Fibroblast of skin of abdomen (primary cell): Measurements from ENCODE around the gene REX1BD.

Experiments used
- DNase-seq: peaks from one replicate; pipeline ENCODE4 v3.0.0-alpha.2; 2013

The REX1BD gene

DNA sequence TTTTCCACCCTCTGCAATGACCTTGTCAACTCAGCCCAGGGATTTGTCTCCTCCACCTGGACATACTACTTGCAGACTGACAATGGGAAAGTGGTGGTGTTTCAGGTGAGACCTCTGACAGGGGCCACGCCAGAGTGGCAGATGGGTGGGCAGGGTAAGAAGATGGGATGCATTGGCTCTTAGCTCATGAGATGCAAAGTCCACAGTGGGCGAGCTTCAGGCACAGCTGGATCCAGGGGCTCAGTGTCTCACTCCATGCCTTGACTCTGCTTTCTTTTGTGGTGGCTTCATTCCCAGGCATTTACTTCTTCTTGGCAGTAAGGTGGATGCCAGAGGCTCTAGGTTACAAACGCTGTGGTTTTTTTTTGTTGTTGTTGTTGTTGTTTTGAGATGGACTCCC is 27.4 kb downstream of the REX1BD start:
- DNase-seq = no peak

DNA sequence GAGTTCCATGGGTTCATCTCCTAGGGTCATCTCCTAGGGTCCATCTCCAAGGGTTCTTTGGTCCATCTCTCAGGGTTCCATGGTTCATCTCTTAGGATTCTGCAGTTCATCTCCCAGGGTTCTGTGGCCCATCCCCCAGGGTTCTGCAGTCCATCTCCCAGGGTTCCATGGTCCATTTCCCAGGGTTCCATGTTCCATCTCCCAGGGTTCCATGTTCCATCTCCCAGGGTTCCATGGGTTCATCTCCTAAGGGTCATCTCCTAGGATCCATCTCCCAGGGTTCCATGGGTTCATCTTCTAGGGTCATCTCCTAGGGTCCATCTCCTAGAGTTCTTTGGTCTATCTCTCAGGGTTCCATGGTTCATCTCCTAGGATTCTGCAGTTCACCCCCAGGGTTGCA is 29.0 kb downstream of the REX1BD start:
- no peak for DNase-seq

DNA sequence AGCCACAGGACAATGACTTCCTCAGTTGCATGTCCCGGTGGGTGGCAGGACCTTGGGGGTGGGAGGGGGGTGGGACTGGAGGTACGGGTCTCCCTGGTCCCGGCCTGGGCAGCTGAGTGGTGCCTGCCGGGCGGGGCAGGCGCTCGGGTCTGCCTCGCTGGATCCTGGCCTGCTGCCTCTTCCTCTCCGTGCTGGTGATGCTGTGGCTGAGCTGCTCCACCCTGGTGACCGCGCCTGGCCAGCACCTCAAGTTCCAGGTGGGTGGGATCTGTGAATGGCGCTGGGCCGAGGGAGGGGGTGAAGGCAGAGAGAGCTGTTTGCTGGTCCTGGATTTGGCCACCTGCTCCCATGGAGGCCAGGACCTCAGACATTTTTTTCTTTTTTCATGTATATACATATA is 29.6 kb downstream of the REX1BD start:
- no peak for DNase-seq

DNA sequence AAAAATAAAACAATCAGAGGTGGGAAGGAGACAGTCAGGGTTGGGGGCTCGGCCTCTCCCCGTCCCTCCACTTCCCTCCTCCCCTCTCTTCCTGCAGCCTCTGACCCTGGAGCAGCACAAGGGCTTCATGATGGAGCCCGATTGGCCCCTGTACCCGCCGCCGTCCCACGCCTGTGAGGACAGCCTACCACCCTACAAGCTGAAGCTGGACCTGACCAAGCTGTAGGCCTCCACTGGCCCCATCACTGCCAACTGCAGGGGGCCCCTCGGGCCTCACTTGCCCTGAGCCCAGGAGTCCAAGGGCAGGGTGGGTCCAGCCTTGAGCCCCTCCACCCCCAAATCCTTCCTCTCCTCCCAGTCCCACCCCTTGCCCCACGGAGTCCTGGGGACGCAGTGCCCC is 31.7 kb downstream of the REX1BD start:
- DNase-seq = no peak

DNA sequence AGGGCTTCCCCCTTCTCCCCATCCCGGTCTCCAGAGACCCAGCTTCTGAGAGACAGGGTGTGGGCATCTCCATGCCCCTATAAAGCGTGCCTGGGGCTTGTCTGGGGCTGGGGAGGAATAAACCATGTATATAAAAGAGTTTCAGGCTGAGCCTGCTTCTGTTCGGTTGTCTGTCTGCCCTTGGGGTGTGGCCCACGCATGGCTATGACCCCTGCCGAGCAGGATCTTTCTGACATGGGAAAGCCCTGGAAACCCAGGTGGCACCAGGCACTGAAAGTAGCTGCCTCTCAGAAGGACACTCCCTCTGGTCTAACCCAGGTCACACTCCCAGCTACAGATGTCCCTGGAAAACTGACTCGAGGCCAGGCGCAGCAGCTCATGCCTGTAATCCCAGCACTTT is 32.3 kb downstream of the REX1BD start:
- no peak for DNase-seq

DNA sequence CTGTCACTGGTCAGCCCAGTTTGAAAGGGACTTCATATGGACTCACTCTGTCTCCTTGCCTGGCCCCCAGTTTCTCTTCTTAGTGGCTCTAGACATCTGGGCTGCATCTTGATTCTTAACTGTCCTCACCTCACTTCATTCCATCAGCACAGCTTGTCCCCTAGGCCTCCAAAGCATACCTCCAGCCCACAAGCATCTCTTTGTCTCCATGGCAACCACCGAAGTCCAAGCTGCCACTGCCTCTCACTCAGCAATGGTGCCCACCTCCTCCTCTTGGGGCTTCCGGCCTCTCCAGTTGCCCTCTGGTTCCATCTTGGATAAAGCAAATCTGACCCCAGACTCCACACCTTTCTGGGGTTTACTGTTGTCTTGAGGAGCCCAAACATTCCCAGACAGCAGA is 38.3 kb downstream of the REX1BD start:
- peak; percentile 16 for DNase-seq

DNA sequence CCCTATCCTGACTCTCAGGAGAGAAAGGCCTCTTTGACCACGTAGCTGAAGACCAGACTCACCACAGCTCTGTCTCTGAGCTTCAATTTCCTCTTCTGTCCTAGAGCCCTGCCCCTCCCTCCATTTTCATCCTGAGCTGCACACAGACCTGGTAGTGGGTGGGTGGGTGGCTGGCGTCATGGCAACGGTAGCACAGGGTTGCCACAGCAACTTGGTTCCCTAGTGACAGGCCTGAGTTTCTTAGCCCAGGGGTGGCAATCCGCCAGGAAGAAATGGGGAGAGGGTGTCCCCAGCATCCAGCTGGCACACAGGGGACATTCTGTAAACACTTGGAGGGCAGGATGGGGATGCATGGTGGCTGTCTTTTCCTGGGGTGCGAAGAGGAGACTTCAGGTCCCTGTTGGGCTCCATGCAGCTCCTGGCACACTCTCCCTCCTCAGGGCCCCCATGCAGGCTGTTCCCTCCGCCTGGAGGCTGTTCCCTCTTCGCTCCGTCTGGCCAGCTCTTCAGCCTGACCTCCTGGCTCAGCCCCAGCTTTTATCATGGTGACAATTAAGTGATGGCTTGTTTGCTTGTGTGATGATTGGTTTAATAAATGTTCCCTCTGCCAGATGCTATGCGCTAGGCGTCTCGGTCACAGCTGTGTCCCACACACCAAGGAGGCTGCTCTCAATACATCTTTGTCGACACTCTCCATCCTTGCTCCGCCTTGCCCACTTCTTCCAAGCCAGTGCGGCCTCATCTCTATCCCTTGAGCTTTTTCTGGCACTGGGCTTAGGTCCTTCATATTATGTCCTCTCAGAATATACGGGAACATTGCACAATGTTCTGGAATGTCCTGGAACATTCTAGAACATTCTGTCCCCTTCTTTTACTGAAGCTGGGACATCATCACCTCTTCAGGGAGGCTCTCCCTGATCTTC is 40.8 kb downstream of the REX1BD start:
- DNase-seq = no peak

DNA sequence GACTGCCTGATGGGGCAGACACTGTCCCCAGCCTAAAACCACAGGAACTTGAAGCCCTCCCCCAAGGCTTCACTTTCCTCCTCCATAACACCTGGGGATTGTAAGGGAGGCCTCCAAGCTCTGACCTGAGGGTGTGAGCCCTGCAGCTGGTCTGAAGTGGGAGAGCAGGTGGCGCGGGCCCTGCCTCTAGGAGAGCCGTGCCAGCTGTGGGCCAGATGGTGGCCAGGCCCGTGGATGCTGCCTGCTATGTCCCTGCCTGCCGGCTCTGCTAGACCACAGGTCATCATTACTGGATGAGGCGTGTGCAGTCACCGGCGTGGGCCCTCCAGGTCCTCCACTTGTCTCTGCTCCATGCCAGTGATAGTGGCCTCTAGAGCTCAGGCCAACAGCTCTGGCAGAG is 44.7 kb downstream of the REX1BD start:
- DNase-seq = no peak

DNA sequence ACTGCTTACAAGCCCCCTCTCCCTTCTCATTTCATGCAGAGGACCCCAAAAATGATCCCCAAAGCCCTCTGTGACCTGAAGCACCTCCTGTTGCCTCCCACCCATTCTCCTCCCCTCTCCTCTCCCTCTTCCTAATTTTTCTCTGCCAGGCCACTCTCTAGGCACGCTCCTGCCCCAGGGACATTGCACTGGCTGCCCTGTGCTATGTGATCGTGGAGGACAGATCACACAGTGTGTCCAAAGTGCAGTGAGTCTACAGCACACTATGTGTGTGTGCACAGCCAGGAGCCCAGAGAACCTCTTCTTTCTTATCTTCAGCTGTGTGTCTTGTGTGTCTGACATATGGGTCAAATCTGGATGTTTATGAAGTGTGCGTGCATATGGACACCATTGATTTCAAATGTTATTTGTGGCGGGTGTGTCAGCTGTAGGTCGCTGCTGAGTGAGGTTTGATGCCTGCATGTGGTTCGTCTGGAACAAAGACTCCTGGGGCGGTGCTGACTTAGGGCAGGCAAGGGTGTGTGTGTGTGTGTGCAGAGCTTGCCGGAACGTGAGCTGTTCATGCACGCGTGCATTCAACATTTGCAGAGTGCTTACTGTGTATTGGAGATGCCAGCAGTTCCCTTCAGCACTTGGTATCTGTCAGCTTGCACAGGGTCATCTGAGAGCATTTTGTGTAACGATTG is 46.2 kb downstream of the REX1BD start:
- peak; percentile 17 for DNase-seq

DNA sequence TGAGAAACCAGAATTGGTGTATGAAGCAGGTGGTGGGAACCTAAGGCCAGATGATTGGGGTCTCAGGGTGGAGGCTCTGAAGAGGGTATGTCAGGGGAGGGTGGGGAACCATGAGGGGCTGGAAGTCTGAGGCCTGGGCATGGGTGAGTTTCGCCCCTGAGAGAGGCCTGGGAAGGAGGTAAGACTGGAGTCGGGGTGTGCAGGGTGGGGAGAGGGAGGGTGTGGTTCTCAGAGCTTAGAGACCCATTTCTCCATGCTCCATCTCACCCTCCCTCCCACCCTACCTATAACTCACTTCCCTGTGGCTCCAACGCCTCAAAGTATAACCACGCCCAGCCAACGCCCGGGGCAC is 47.2 kb downstream of the REX1BD start:
- no peak for DNase-seq

DNA sequence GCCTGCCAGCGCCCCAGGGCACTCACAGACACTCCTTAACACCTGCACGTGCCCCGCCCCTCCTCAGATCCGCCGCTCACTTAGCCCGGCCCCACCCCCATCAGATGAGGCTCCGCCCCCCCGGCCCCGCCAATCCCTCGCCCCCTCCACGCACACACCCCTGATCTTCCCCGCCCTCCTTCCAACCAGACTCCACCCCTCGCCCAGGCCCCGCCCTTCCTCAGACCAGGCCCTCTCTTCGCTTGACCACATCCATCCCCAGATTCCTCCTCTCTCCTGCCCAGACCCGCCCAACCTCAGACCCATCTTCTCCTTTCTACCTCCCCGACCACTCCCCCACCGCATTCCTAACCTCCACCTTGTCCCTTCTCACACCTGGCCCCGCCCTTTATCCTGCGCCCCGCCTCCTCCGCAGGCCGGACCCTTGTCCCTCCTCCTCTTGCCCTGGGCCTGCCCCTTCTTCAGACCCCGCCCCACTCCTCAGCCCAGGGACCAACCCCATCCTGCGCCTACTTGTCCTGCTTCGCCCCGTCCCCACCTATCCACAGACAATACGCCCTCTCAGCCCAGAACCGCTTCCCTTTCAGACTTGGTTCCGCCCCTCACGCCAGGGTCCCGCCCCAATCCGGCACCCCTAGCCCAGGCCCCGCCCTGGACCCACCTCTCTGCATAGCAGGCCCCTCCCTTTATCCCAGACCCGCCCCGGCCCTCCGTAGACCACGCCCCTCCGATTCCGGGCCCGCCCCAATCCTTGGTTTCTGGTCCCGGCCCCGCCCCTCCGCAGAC is 47.8 kb downstream of the REX1BD start:
- peak; percentile 93 for DNase-seq

DNA sequence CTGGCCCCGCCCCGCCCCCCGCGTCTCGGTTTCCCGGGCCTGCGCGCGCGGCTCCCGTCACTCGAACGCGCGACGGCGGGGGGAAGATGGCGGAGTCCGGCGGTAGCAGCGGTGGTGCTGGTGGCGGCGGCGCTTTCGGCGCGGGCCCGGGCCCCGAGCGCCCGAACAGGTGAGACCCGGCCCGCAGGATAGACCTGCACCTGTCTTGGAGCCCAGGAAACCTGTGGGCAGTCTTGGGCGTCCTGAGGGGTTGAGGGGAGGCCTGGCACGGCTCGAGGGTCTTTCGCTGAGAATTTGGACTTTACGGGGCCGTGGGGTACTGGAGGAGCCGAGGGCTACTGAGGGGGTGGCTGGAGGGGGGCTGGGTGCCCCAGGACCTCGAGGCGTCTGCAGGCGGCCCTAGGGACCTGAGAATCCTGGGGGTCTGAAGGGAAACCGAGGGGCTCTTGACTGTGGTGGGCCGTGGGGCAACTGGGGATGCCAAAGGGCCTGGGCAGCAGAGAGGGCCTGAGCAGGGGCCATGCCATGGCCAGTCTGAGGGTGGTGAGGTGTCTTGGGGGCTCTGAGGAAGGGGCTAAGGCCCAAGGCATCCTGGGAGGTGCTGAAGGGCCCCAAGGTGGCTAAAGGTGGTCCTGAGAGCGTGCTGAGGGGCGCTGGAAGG is 48.5 kb downstream of the REX1BD start, which contains the start of gene KLHL26:
KLHL26 (plus strand) TSS at position 60 of the 661 bp plus-strand sequence; CDS start at position 87, 27 bp downstream.
- no peak for DNase-seq

DNA sequence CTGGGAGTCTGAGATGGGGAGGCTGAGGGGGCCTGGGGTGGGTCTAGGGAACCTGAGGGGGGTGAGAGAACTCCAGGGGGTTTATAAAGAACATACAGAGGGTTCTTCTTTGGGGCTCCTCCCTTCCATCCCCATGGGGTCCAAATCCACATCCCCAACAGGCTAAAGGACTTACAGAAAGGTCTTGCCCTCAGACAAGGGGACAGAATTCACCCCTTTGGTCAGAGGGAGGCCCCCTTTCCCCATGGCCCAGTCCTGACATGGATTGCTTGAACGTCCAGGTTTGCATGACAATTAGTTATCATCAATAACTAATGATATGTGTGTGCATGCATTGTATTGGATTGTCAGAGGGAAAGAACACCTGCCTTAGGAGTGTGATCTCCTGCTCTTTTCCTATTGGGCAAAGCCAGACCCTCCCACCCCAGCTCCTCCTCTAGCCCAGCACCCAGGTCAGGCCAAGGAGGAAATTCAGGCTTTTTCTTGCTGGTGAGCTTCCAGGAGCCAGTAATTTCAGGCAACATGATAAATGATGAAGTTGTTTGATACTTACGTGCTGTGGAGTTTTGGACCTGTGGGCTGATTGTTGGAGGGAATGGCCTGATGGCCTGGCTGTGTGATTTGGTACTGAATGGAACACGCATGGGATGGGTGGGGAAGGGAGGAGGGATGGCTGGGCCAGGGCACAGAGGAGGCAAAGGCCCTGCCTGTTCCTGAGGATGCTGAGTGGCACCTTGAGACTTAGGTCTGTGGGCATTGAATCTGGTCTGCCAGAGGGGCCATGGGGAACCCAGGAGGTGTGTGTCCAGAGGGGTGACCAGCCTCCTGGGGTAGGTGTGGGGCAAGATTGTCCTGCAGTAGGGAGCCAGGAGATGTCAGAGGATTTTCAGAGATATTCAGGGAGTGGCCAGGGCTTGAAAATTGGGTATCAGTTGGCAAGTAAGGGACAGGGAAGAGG is 49.4 kb downstream of the REX1BD start:
- DNase-seq = no peak

DNA sequence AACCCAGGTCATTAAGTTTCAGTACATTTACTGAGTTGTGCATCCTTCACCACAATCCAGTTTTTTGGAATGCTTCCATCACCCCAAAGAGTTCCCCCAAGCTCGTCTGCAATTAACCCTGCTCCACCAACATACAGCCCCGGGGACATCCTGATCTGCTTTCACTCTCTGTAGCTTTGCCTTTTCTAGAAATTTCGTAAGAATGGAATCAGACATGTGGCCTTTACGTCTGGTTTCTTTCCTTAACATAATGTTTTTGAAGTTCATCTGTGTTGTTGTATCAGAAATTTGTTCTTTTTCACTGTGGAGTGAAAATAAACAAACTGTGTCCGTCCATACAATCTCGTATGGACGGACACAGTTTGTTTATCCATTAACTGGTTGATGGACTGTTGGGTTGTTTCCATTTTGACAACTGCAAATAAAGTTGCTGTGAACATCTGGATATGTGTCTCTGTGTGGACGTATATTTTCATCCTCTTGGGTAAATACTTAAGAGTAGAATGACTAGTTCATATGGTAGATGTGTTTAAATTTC is 51.2 kb downstream of the REX1BD start:
- no peak for DNase-seq
